ENCODE measurements around the gene ABCD1.

DNA sequence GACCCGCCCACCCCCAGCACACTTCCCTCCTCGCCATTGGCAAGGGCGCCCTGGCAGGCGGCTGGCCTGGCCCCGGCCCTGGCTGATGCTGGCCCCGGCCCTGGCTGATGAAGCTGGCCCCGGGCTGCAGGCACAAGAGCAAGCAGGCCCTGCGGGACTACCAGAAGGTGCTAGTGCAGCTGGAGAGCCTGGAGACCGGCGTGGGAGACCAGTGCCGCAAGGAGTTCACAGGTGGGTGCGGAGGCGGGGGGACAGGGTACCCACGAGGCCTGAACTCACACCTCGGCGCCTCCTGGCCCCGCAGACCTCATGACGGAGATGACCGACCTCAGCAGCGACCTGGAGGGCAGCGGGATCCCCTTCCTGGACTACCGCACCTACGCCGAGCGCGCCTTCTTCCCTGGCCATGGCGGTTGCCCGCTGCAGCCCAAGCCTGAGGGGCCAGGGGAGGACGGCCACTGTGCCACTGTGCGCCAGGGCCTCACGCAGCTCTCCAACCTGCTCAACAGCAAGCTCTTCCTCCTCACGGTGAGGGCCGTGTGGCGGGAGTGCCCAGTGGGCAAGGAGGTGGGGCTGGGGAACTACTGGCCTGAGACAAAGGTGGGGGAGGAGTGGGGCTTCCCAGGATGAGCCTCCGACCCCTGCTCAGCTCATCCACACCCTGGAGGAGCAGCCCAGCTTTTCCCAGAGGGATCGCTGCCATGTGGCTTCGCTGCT is 50.1 kb downstream of the ABCD1 start:
- TF ChIP-seq POLR2A (IDR thresholded peaks at IDR 0.05) (no peak), POLR2AphosphoS5 (IDR thresholded peaks at IDR 0.05) (no peak)
- TF ChIP-seq, protein P1, sequence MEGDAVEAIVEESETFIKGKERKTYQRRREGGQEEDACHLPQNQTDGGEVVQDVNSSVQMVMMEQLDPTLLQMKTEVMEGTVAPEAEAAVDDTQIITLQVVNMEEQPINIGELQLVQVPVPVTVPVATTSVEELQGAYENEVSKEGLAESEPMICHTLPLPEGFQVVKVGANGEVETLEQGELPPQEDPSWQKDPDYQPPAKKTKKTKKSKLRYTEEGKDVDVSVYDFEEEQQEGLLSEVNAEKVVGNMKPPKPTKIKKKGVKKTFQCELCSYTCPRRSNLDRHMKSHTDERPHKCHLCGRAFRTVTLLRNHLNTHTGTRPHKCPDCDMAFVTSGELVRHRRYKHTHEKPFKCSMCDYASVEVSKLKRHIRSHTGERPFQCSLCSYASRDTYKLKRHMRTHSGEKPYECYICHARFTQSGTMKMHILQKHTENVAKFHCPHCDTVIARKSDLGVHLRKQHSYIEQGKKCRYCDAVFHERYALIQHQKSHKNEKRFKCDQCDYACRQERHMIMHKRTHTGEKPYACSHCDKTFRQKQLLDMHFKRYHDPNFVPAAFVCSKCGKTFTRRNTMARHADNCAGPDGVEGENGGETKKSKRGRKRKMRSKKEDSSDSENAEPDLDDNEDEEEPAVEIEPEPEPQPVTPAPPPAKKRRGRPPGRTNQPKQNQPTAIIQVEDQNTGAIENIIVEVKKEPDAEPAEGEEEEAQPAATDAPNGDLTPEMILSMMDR (IDR thresholded peaks at IDR 0.05 in 8 of 11, conservative IDR thresholded peaks at IDR 0.05 in 3 of 11), result no peak
